OCI-LY7 (cell line): ENCODE measurements around the gene DCTPP1. TPM values are rescaled to one million over a fixed set of nuclear protein-coding genes. Genes with fewer than 3 reads are reported as not detected.

ENCODE experiments used
- BruUV-seq: library from RNA; stranded (reverse); fragments of 400-500 nt; replicated peaks from 2 replicates; lab custom pipeline; 2021; lab: Mats Ljungman, UMichigan
- CTCF ChIA-PET: fragments of 300-600 bp; sonication (Branson Sonifier 250); formaldehyde crosslinking; loops from one replicate; lab custom pipeline; 2022; ENCODE audit warnings: antibody characterized with exemption; ENCODE audit not compliant: unreplicated experiment; lab: Charles Lee
- POLR2A ChIA-PET: fragments of 300-600 bp; sonication (Branson Sonifier 250); formaldehyde crosslinking; loops from one replicate; lab custom pipeline; 2022; ENCODE audit warnings: antibody characterized with exemption; lab: Charles Lee
- DNase-seq: peaks from one replicate; pipeline ENCODE4 v3.0.0-alpha.2; 2015; ENCODE audit warnings: low spot score
- H2AFZ ChIP-seq: fragments of 200-600 bp; sonication (generic), shearing (Covaris generic); 2 replicates; pipeline ENCODE4 v1.6.1; 2014; ENCODE audit warnings: mild to moderate bottlenecking, antibody characterized with exemption, low read length, moderate library complexity
- H3K27ac ChIP-seq: fragments of 200-600 bp; sonication (generic); 2 replicates; pipeline ENCODE4 v1.5.1; 2014; ENCODE audit warnings: mixed run types, low read depth, mild to moderate bottlenecking, moderate library complexity, low read length, inconsistent platforms; ENCODE audit not compliant: poor library complexity, severe bottlenecking
- H3K36me3 ChIP-seq: fragments of 200-600 bp; sonication (generic); 2 replicates; pipeline ENCODE4 v1.6.1; 2014; ENCODE audit warnings: mild to moderate bottlenecking, antibody characterized with exemption, low read length, moderate library complexity, mixed read lengths; ENCODE audit not compliant: insufficient read depth
- H3K4me1 ChIP-seq: fragments of 200-600 bp; sonication (generic); 2 replicates; pipeline ENCODE4 v1.5.1; 2014; ENCODE audit warnings: mild to moderate bottlenecking, low read length; ENCODE audit not compliant: insufficient read depth, poor library complexity, severe bottlenecking
- H3K4me2 ChIP-seq: fragments of 200-600 bp; sonication (generic); 2 replicates; pipeline ENCODE4 v1.6.1; 2014; ENCODE audit warnings: mild to moderate bottlenecking, low read length
- H3K4me3 ChIP-seq: fragments of 200-600 bp; sonication (generic); 2 replicates; pipeline ENCODE4 v1.5.1; 2014; ENCODE audit warnings: mild to moderate bottlenecking, low read depth, low read length; ENCODE audit not compliant: poor library complexity, severe bottlenecking
- H3K79me2 ChIP-seq: fragments of 200-600 bp; sonication (generic); 2 replicates; pipeline ENCODE4 v1.6.1; 2016; ENCODE audit warnings: low read depth, mild to moderate bottlenecking, low read length, moderate library complexity, mixed read lengths; ENCODE audit not compliant: insufficient read depth
- H3K9me2 ChIP-seq: fragments of 200-600 bp; sonication (generic); 2 replicates; pipeline ENCODE4 v1.6.1; 2016; ENCODE audit warnings: mild to moderate bottlenecking, low read length, mixed read lengths; ENCODE audit not compliant: insufficient read depth
- H3K9me3 ChIP-seq: fragments of 200-600 bp; sonication (generic); 2 replicates; pipeline ENCODE4 v1.6.1; 2014; ENCODE audit warnings: mild to moderate bottlenecking, mixed run types, low read length, mixed read lengths
- H4K20me1 ChIP-seq: fragments of 200-600 bp; sonication (generic); 2 replicates; pipeline ENCODE4 v1.6.1; 2014; ENCODE audit warnings: mild to moderate bottlenecking, antibody characterized with exemption, low read length, moderate library complexity, mixed read lengths; ENCODE audit not compliant: insufficient read depth
- EZH2phosphoT487 ChIP-seq: fragments of 200-600 bp; sonication (generic); IDR thresholded peaks from 2 replicates; pipeline ENCODE4 v1.6.1; 2018; ENCODE audit warnings: low read depth, borderline replicate concordance, mild to moderate bottlenecking, mixed run types, antibody characterized with exemption, low read length, moderate library complexity, mixed read lengths
- intact Hi-C: fragments of 100-400 bp; cut with micrococcal nuclease; formaldehyde crosslinking; loops from one replicate; pipeline ENCODE4 v1.10.0; 2022; ENCODE audit not compliant: unreplicated experiment
- total RNA-seq, 2 experiments: library from RNA; depleted of rRNA in 1 of 2; stranded (reverse); fragments of >200 nt in 1 of 2; shearing (Covaris generic) in 1 of 2; gene quantifications; 2 replicates each; pipeline ENCODE4 v1.2.3, GENCODE V29; 2014 to 2022
- TF ChIP-seq, protein P1 (sequence below): fragments of 200-600 bp; sonication (generic); conservative IDR thresholded peaks from 2 replicates; pipeline ENCODE4 v1.5.1; 2014; ENCODE audit warnings: mild to moderate bottlenecking, antibody characterized with exemption, low read length, moderate library complexity, mixed read lengths

DCTPP1 gene
- total RNA-seq, 2 experiments from 2014 or later, result 90.2 to 93.8 TPM

DNA sequence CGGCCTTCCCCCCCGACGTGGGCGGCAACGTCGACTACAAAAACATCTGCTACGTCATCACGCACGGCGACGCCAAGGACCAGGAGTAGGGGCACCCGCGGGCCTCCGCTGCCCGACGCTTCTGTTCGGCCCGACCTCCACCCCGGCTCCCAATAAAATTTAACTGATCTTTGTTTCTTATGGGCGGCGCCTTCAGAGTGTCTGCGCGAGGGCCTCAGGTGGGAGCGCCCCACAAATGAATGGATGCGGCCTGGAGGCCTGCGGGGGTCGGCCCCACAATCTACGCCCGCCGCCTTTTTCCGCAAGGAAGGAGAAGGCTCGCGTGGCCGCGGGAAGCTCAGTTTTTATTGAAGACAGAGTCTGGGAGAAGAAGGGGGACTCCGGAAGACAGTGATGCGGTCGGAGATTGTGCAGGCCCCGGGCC lies 52.0 kb downstream of the DCTPP1 start:
- H2AFZ ChIP-seq, result peak overlapping the region; percentile 47; the same call in 1 of the 2 replicates
- H4K20me1 ChIP-seq, result no peaks in the 10 kb centered on the region
- H3K9me3 ChIP-seq, result no peaks in the 10 kb centered on the region
- H3K4me2 ChIP-seq, result peak overlapping the region; percentile 100
- H3K79me2 ChIP-seq, result peaks cover 31% of the 10 kb centered on the region; the same call in 1 of the 2 replicates
- H3K9me2 ChIP-seq, result no peaks in the 10 kb centered on the region
- intact Hi-C loops, result loop anchor here (1.0 to 10.0 kb wide), 3 partner anchors 17 to 383 kb away; partner anchors contain the start of genes HIRIP3, INO80E and ZNF48
- peak; percentile 86 for DNase-seq
- peaks cover 21% of the 10 kb centered on the region for H3K36me3 ChIP-seq
- no TSS peak for BruUV-seq
- CTCF ChIA-PET, result interaction anchor here (0.6 kb wide), 1 partner anchor 247 kb away, joined by 5 read pairs; no protein-coding TSS in a partner anchor
- peaks cover 50% of the 10 kb centered on the region for H3K4me1 ChIP-seq
- H3K27ac ChIP-seq, result peak overlapping the region; percentile 97
- POLR2A ChIA-PET, result interaction anchor here (0.7 kb wide), 1 partner anchor 20 kb away, joined by 5 read pairs; no protein-coding TSS in a partner anchor
- H3K4me3 ChIP-seq, result peak overlapping the region; percentile 74
- no peak for TF ChIP-seq EZH2phosphoT487
- TF ChIP-seq, protein P1, sequence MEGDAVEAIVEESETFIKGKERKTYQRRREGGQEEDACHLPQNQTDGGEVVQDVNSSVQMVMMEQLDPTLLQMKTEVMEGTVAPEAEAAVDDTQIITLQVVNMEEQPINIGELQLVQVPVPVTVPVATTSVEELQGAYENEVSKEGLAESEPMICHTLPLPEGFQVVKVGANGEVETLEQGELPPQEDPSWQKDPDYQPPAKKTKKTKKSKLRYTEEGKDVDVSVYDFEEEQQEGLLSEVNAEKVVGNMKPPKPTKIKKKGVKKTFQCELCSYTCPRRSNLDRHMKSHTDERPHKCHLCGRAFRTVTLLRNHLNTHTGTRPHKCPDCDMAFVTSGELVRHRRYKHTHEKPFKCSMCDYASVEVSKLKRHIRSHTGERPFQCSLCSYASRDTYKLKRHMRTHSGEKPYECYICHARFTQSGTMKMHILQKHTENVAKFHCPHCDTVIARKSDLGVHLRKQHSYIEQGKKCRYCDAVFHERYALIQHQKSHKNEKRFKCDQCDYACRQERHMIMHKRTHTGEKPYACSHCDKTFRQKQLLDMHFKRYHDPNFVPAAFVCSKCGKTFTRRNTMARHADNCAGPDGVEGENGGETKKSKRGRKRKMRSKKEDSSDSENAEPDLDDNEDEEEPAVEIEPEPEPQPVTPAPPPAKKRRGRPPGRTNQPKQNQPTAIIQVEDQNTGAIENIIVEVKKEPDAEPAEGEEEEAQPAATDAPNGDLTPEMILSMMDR, result no peak

DNA sequence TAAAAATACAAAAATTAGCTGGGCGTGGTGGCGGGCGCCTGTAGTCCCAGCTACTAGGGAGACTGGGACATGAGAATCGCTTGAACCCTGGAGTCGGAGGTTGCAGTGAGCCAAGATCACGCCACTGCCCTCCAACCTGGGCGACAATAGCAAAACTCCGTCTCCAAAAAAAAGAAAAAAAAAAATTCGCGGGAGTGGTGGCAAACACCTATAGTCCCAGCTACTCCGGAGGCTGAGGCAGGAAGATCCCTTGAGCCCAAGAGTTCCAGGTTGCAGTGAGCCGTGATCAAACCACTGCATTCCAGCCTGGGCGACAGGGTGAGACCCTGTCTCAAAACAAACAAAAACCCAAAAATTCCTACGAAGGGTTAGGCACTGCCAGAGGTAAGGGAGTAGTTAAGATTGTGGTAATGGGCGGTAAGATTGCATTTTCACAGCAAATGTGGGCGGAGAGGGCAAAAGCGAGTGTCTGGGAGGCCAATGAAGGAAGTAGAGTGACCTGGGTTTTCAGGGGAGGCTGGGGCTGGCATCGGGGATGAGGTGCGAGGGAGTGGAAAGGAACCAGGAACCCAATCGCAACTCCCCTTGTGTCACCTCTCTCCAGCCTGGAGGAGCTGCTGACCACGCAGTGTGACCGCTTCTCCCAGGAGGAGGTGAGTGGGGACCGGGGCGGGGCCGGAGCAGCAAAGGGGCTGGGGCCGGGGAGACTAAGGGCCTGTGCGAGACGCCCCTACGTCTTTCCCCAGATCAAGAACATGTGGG lies 52.6 kb downstream of the DCTPP1 start:
- CTCF ChIA-PET, result interaction anchor here (0.6 kb wide), 1 partner anchor 248 kb away, joined by 5 read pairs; no protein-coding TSS in a partner anchor
- Histone ChIP-seq H3K27ac (peak overlapping the region; percentile 97), H3K79me2 (peaks cover 31% of the 10 kb centered on the region; the same call in 1 of the 2 replicates), H2AFZ (no peak overlapping the region; the same call in 1 of the 2 replicates), H4K20me1 (no peaks in the 10 kb centered on the region), H3K4me3 (peak overlapping the region; percentile 74), H3K4me1 (peaks cover 52% of the 10 kb centered on the region), H3K36me3 (peaks cover 21% of the 10 kb centered on the region), H3K9me2 (no peaks in the 10 kb centered on the region), H3K4me2 (peak overlapping the region; percentile 100), H3K9me3 (no peaks in the 10 kb centered on the region)
- BruUV-seq, result no TSS peak
- intact Hi-C loops, result loop anchor here (10.0 kb wide), 1 partner anchor 382 kb away; the partner anchor contains the start of genes HIRIP3 and INO80E
- no peak for TF ChIP-seq EZH2phosphoT487
- TF ChIP-seq, protein P1, result no peak
- no peak for DNase-seq
- POLR2A ChIA-PET, result interaction anchor here (0.7 to 1.1 kb wide), 2 partner anchors 20 to 35 kb away, joined by 3 to 5 read pairs; no protein-coding TSS in a partner anchor
